GM12864 (cell line): Measurements from ENCODE around the gene MYH9.
A peak's percentile ranks its signal among the peaks of the same experiment; 100 is the strongest.

Source experiments
- DNase-seq: peaks from one replicate; pipeline ENCODE4 v3.0.0-alpha.2; 2011; ENCODE audit warnings: low read depth
- H3K4me3 ChIP-seq: 2 replicates; pipeline ENCODE4 v1.5.1; 2011; ENCODE audit warnings: mild to moderate bottlenecking, low read depth, low read length, control low read depth
- TF ChIP-seq, protein P1 (sequence below): IDR thresholded peaks from 2 replicates; pipeline ENCODE4 v1.5.1; 2011; ENCODE audit warnings: low read depth, mild to moderate bottlenecking, moderate library complexity, low read length, control low read depth, inconsistent platforms; ENCODE audit errors: missing control alignments

The MYH9 gene

DNA sequence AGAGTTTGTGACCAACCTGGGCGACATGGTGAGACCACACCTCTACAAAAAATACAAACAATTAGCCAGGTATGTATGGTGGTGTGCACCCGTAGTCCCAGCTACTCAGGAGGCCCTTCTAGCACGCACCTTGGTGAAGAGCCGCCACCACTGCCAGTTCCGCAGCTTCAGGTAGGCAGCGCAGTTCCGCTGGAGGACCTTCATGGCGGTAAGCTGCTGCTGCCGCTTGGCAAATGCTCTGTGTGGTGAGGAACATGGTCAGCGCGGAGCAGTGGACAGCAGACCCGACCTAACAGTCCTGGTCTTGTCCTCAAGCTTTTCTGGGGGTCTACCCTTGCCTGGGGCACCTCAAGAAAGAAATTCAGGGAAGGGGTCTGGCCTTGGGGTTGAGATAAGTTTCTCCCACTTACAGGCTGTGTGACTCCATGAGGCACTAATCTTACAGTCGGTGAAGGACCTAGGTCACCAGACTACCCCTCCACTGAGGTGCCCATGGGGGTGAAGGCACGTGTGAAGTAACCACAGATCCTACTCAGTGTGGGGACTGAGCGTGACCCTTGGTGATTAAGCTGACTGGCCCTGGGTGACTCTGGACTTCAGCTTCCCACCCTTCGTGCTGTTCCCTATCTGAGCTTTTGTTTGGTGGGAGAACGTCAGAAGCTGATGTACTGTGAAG lies 85.2 kb downstream of the MYH9 start:
- DNase-seq: no peak
- H3K4me3 ChIP-seq: no peak overlapping the region
- TF ChIP-seq, protein P1, sequence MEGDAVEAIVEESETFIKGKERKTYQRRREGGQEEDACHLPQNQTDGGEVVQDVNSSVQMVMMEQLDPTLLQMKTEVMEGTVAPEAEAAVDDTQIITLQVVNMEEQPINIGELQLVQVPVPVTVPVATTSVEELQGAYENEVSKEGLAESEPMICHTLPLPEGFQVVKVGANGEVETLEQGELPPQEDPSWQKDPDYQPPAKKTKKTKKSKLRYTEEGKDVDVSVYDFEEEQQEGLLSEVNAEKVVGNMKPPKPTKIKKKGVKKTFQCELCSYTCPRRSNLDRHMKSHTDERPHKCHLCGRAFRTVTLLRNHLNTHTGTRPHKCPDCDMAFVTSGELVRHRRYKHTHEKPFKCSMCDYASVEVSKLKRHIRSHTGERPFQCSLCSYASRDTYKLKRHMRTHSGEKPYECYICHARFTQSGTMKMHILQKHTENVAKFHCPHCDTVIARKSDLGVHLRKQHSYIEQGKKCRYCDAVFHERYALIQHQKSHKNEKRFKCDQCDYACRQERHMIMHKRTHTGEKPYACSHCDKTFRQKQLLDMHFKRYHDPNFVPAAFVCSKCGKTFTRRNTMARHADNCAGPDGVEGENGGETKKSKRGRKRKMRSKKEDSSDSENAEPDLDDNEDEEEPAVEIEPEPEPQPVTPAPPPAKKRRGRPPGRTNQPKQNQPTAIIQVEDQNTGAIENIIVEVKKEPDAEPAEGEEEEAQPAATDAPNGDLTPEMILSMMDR: no peak

DNA sequence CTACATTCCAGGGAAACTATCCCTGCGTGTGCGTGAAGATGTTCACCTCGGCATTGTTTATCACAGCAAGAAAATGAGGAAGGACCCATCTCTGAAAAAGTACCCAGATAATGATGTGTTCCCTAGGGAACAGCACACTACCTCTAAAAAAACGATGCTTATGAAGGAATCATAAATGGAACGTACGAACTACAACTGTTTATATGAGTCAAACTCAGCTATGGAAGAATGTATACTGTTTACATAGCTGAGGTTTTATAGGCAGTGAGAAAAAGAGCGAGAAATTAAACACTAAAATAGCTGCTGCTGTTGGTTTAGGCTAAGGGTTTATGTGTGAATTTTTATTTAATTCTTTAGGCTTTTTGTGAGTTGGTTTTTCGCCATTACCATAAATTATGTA lies 85.9 kb downstream of the MYH9 start:
- TF ChIP-seq, protein P1: no peak
- DNase-seq: no peak
- H3K4me3 ChIP-seq: no peak overlapping the region

DNA sequence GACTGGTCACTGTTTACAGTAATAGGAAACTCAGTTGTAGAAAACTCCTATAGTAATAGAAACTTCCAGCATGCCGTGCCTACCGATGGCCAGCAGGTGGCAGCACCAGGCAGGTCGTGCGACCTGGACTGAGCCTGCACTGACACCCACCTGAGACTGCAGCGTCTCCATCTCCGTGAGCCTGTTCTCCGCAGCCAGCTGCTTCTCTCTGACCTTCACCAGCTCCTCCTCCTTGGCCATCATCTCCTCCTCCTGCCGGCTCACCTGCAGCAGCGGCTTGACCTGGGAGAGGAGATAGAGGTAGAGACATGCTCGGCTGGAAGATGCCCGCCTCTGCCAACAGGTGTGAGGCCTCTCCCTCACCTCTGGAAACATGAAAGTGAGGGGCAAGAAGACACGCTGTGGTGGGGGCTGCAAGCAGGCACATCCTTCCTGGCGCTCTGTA lies 86.4 kb downstream of the MYH9 start:
- peak; percentile 36 for DNase-seq
- H3K4me3 ChIP-seq: no peak overlapping the region
- TF ChIP-seq, protein P1: peak; percentile 95

DNA sequence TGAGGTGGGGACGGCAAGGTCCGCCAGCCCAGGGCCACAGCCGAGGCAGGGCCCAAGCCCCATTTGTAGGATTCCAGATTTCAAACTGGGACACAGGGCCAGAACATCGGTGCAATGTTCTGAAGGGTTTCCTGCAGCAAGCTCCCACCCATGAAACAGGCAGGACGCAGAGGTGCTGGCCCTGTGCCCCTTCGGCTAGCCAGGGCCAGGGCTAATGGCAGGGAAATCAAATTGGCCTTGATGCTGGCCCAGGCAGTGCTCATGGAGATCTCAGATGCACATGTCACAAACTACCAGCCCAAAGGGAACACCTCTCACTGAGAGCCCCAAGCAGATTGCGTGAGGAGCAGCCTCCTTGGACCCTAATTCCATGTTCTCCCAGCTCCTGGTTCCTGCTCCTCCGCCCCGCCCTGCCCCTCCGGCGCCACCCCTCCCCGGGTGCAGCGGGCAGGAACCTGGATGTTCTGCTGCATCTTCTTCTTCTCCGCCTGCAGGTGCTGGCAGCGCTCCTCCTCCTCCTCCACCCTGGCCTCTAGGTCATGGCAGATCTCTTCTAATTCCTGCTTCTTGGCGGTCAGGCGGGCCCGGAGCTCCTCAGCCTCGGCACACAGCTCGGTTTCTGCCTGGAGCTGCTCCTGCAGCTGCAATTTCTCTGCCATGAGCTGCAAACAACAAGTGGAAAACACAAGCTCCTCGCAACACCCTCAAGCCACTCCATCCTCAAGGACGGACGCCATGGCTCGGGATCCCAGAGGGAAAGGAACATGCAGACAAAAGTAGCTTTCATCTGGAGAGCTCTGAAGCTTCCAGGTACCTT lies 87.2 kb downstream of the MYH9 start:
- no peak overlapping the region for H3K4me3 ChIP-seq
- DNase-seq: no peak
- TF ChIP-seq, protein P1: no peak

DNA sequence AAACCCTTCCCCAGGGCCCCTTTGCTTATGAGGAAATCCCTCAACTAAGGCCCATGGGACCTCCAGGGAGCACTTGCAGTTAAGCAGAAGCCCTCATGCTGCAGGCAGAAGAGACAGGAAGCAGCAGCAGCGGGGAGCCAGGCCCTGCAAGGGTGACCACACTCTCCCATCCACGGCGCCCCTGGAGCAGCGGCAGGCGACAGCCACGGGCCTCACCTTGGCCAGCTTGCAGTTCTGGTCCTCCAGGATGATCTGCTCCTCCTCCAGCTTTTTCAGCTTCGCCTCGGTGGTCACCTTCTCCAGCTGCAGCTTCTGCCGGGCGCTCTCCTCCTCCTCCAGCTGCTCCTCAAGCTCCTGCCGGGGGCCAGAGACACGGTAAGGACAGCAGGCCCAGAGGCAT lies 87.9 kb downstream of the MYH9 start:
- no peak overlapping the region for H3K4me3 ChIP-seq
- TF ChIP-seq, protein P1: no peak
- no peak for DNase-seq

DNA sequence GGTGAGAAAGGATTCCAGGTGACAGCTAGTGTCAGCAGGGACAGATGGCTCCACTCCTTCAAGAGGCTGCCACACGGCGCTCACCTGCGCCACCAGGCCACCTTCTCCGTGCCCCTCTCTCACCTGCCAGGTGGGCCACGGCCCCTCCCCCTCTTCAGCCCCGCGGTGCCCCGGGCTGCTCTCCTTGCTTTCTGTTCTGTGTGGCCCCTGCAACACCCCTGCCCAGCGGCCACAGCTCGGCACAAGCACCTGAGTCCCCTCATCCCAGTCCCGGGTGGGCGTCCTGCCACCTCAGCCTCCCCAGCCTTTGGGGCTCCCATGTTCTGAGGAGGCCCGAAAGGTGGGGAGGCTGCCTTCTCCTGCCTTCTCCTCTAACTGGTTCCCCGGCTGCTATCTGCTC lies 88.5 kb downstream of the MYH9 start:
- no peak overlapping the region for H3K4me3 ChIP-seq
- TF ChIP-seq, protein P1: no peak
- no peak for DNase-seq
